Stomach (tissue), 4 donors: Measurements from ENCODE around the gene SAPCD1.

Experiments used
- EP300 ChIP-seq: sonication (generic); formaldehyde crosslinking; IDR thresholded peaks from one replicate; pipeline ENCODE4 v1.6.1; 2017; ENCODE audit warnings: antibody characterized with exemption
- POLR2A ChIP-seq, 4 donors: fragments of 450-650 bp; IDR thresholded peaks; one replicate each; pipeline ENCODE4 v1.6.1; 2016; ENCODE audit warnings: antibody characterized with exemption in 4 of 4, control low read depth in 2 of 4, mild to moderate bottlenecking in 1 of 4, moderate library complexity in 1 of 4
- TF ChIP-seq, protein P1 (sequence below), 7 experiments: fragments of 450-650 bp in 4 of 7; fragments of 200-600 bp in 3 of 7; sonication (generic) in 3 of 7; IDR thresholded peaks; one replicate each; pipeline ENCODE4 v1.5.1; 2016 to 2019; ENCODE audit warnings: antibody characterized with exemption in 7 of 7, control low read depth in 2 of 7, mild to moderate bottlenecking in 1 of 7

DNA sequence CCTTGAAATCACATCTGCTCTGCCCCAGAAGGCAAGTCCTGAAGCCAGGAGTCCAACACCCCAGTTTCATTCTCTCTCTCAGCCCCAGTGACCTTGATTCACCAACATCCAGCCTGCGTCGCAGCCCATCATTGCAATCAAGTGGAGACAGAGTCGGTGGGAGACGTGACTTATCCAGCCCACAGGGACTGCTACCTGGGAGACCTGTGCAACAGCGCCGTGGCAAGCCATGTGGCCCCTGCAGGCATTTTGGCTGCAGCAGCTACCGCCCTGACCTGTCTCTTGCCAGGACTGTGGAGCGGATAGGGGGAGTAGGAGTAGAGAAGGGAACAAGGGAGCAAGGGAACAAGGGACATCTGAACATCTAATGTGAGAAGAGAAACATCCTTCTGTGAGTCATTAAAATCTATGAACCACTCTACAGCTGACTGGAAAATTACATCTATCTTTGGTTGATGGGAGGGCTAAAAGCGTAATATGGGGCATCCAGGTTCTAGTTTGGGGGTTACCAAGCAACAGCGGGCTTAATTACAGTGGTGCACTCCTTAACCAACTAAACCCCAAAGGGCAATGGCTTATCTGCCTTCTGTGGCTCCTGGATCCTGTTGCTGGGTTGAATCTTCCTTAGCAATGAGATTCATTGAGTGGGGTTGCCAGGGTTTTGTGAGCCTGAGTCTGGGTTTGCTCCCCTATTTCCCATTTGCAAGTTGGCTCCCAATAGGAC lies 44.8 kb upstream of the SAPCD1 start:
- TF ChIP-seq, protein P1, sequence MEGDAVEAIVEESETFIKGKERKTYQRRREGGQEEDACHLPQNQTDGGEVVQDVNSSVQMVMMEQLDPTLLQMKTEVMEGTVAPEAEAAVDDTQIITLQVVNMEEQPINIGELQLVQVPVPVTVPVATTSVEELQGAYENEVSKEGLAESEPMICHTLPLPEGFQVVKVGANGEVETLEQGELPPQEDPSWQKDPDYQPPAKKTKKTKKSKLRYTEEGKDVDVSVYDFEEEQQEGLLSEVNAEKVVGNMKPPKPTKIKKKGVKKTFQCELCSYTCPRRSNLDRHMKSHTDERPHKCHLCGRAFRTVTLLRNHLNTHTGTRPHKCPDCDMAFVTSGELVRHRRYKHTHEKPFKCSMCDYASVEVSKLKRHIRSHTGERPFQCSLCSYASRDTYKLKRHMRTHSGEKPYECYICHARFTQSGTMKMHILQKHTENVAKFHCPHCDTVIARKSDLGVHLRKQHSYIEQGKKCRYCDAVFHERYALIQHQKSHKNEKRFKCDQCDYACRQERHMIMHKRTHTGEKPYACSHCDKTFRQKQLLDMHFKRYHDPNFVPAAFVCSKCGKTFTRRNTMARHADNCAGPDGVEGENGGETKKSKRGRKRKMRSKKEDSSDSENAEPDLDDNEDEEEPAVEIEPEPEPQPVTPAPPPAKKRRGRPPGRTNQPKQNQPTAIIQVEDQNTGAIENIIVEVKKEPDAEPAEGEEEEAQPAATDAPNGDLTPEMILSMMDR (IDR thresholded peaks at IDR 0.05): no peak
- TF ChIP-seq EP300 (no peak), POLR2A (IDR thresholded peaks at IDR 0.05) (no peak)
